Endodermal cell (in vitro differentiated cells): ENCODE results near the gene PLA2G4C. TPM values are rescaled to one million over a fixed set of nuclear protein-coding genes. Genes with fewer than 3 reads are reported as not detected.

Source experiments
- DNase-seq: peaks from one replicate; pipeline ENCODE4 v3.0.0-alpha.2; 2017
- H3K27ac ChIP-seq: 2 replicates; pipeline ENCODE4 v1.5.1; 2013; ENCODE audit warnings: mild to moderate bottlenecking, low read depth, low read length, moderate library complexity
- H3K27me3 ChIP-seq: 2 replicates; pipeline ENCODE4 v1.6.1; 2013; ENCODE audit warnings: mild to moderate bottlenecking, low read length, moderate library complexity; ENCODE audit not compliant: insufficient read depth, control insufficient read depth, poor library complexity, severe bottlenecking
- H3K36me3 ChIP-seq: 2 replicates; pipeline ENCODE4 v1.7.0; 2013; ENCODE audit warnings: mild to moderate bottlenecking, low read length, moderate library complexity; ENCODE audit not compliant: control insufficient read depth, insufficient read depth
- H3K4me1 ChIP-seq: one replicate; pipeline ENCODE4 v1.7.0; 2013; ENCODE audit warnings: low read length; ENCODE audit not compliant: control insufficient read depth, insufficient read depth
- H3K4me3 ChIP-seq: 2 replicates; pipeline ENCODE4 v1.5.1; 2013; ENCODE audit warnings: mild to moderate bottlenecking, low read length, moderate library complexity
- H3K9ac ChIP-seq: 2 replicates; pipeline ENCODE4 v1.6.1; 2013; ENCODE audit warnings: mild to moderate bottlenecking, low read length, moderate library complexity; ENCODE audit not compliant: poor library complexity, severe bottlenecking; ENCODE audit errors: extremely low read depth
- H3K9me3 ChIP-seq: 2 replicates; pipeline ENCODE4 v1.6.1; 2013; ENCODE audit warnings: mild to moderate bottlenecking, low read length, moderate library complexity; ENCODE audit not compliant: control insufficient read depth
- H3K27ac Mint-ChIP-seq: 2 replicates; pipeline ENCODE4 v1.8.0; 2020; ENCODE audit warnings: mixed read lengths
- H3K27me3 Mint-ChIP-seq: 2 replicates; pipeline ENCODE4 v1.8.0; 2021; ENCODE audit warnings: mild to moderate bottlenecking, mixed read lengths; ENCODE audit not compliant: insufficient read depth
- H3K36me3 Mint-ChIP-seq: 2 replicates; pipeline ENCODE4 v1.8.0; 2020; ENCODE audit warnings: low read depth, mixed read lengths
- H3K4me1 Mint-ChIP-seq: 2 replicates; pipeline ENCODE4 v1.8.0; 2020; ENCODE audit warnings: mixed read lengths
- H3K4me3 Mint-ChIP-seq: 2 replicates; pipeline ENCODE4 v1.8.0; 2020; ENCODE audit warnings: mild to moderate bottlenecking, moderate library complexity, mixed read lengths
- H3K9me3 Mint-ChIP-seq: 2 replicates; pipeline ENCODE4 v1.8.0; 2020; ENCODE audit warnings: mild to moderate bottlenecking, mixed read lengths
- CTCF ChIP-seq: fragments of 200-600 bp; sonication (generic); conservative IDR thresholded peaks from 2 replicates; pipeline ENCODE4 v1.5.0; 2021; ENCODE audit warnings: antibody characterized with exemption, mild to moderate bottlenecking
- WGBS, 2 experiments: methylation state at CpG; one replicate each; pipeline versions ENCODE4 v1.1.5 to v1.1.7; 2013; ENCODE audit warnings: missing lambda C conversion rate in 2 of 2, mixed read lengths in 1 of 2; ENCODE audit not compliant: insufficient coverage in 1 of 2, insufficient read length in 1 of 2; 5-methylcytosine and 5-hydroxymethylcytosine counted together
- total RNA-seq, 2 donors: library from RNA; stranded (reverse); fragmentation: NEBNext Ultra II Directional in 1 of 2; extraction: Animal tissue kit (Norgen Biotek cat#: 25700) in 1 of 2; gene quantifications; 2 replicates in 1 of 2; 3 replicates in 1 of 2; pipeline ENCODE4 v1.2.1, GENCODE V29; 2021

The PLA2G4C gene
- total RNA-seq, 2 donors from 2014 or later, result 1.3 to 1.4 TPM

GRCh38 chr19:48033604-48034003, 77.0 kb downstream of the PLA2G4C start:
- peaks cover 13% of the 10 kb centered on the region for H3K9me3 Mint-ChIP-seq
- 85 to 96% methylated on average over 4 to 5 of the region's 5 CpGs for WGBS, 2 experiments

GRCh38 chr19:48030073-48030472, 80.5 kb downstream of the PLA2G4C start:
- H3K27ac ChIP-seq, result no peak overlapping the region
- H3K9ac ChIP-seq, result no peak overlapping the region
- 77 to 78% methylated on average over 7 to 10 of the region's 10 CpGs for WGBS, 2 experiments
- TF ChIP-seq CTCF, result no peak
- Mint-ChIP-seq H3K4me3 (no peak overlapping the region), H3K27ac (no peak overlapping the region), H3K4me1 (no peaks in the 10 kb centered on the region), H3K36me3 (no peaks in the 10 kb centered on the region), H3K9me3 (peaks cover 2% of the 10 kb centered on the region), H3K27me3 (peaks cover 29% of the 10 kb centered on the region)
- H3K9me3 ChIP-seq, result no peaks in the 10 kb centered on the region
- no peaks in the 10 kb centered on the region for H3K27me3 ChIP-seq
- H3K4me3 ChIP-seq, result no peak overlapping the region
- H3K36me3 ChIP-seq, result no peaks in the 10 kb centered on the region
- no peak for DNase-seq
- H3K4me1 ChIP-seq, result no peaks in the 10 kb centered on the region

More at GRCh38 chr19:48033604-48034003, 77.0 kb downstream of the PLA2G4C start:
- no peaks in the 10 kb centered on the region for H3K4me1 ChIP-seq
- H3K9me3 ChIP-seq, result peaks cover 16% of the 10 kb centered on the region
- no peak overlapping the region for H3K9ac ChIP-seq
- Mint-ChIP-seq H3K27me3 (peaks cover 17% of the 10 kb centered on the region), H3K27ac (no peak overlapping the region), H3K4me3 (no peak overlapping the region), H3K4me1 (no peaks in the 10 kb centered on the region), H3K36me3 (no peaks in the 10 kb centered on the region)
- H3K27ac ChIP-seq, result no peak overlapping the region
- no peaks in the 10 kb centered on the region for H3K36me3 ChIP-seq
- no peaks in the 10 kb centered on the region for H3K27me3 ChIP-seq
- no peak for DNase-seq
- TF ChIP-seq CTCF, result no peak
- H3K4me3 ChIP-seq, result no peak overlapping the region

- Mint-ChIP-seq H3K27me3 (peaks cover 36% of the 10 kb centered on the region), H3K36me3 (no peaks in the 10 kb centered on the region), H3K4me3 (no peak overlapping the region), H3K4me1 (no peaks in the 10 kb centered on the region), H3K9me3 (peaks cover 2% of the 10 kb centered on the region), H3K27ac (no peak overlapping the region)
- no peak for TF ChIP-seq CTCF
- Histone ChIP-seq H3K4me3 (no peak overlapping the region), H3K9me3 (no peaks in the 10 kb centered on the region), H3K9ac (no peak overlapping the region), H3K27me3 (no peaks in the 10 kb centered on the region), H3K4me1 (no peaks in the 10 kb centered on the region), H3K27ac (no peak overlapping the region), H3K36me3 (no peaks in the 10 kb centered on the region)
- DNase-seq, result no peak
- 78 to 81% methylated on average over 7 of the region's 7 CpGs for WGBS, 2 experiments
Observed at GRCh38 chr19:48029431-48029830, 81.2 kb downstream of the PLA2G4C start.
